Keratinocyte (primary cell): ENCODE data around the gene PWWP2B.

Source experiments
- EZH2 ChIP-seq: IDR thresholded peaks from one replicate; pipeline ENCODE4 v1.6.1; 2012; ENCODE audit warnings: inconsistent platforms, mild to moderate bottlenecking, low read length, moderate library complexity
- TF ChIP-seq, protein P1 (sequence below), 3 experiments: IDR thresholded peaks in 1 of 3; conservative IDR thresholded peaks in 1 of 3; optimal IDR thresholded peaks in 1 of 3; 2 replicates in 2 of 3; 3 replicates in 1 of 3; pipeline versions ENCODE3 to v1.5.1; 2011; ENCODE audit warnings: low read length in 3 of 3, mild to moderate bottlenecking in 3 of 3, moderate library complexity in 2 of 3, control low read depth in 1 of 3, inconsistent platforms in 1 of 3; ENCODE audit not compliant: insufficient read depth in 2 of 3; ENCODE audit errors: extremely low read depth in 1 of 3

DNA sequence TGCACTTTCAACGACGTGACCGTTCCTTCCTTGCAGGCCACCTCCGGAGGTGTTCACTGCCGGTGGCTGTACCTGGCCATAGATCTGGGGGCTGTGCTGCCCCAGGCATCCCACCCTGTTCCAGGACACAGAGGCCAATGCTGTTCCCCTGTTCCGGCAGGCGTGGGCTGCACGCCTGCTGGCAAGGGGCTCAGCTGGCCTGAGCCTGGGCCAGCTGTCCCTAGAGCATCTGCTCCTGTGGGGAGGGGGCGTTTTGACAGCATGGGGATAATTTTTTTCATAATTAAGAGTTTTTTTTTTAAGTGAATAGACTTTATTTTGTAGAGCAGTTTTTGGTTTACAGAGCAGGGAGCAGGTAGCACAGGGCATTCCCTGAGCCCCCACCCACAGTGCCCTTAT is 28.8 kb downstream of the PWWP2B start:
- TF ChIP-seq, protein P1, sequence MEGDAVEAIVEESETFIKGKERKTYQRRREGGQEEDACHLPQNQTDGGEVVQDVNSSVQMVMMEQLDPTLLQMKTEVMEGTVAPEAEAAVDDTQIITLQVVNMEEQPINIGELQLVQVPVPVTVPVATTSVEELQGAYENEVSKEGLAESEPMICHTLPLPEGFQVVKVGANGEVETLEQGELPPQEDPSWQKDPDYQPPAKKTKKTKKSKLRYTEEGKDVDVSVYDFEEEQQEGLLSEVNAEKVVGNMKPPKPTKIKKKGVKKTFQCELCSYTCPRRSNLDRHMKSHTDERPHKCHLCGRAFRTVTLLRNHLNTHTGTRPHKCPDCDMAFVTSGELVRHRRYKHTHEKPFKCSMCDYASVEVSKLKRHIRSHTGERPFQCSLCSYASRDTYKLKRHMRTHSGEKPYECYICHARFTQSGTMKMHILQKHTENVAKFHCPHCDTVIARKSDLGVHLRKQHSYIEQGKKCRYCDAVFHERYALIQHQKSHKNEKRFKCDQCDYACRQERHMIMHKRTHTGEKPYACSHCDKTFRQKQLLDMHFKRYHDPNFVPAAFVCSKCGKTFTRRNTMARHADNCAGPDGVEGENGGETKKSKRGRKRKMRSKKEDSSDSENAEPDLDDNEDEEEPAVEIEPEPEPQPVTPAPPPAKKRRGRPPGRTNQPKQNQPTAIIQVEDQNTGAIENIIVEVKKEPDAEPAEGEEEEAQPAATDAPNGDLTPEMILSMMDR (optimal IDR thresholded peaks at IDR 0.05 in 1 of 3, IDR thresholded peaks at IDR 0.05 in 1 of 3, conservative IDR thresholded peaks at IDR 0.05 in 1 of 3; ENCODE audit: extremely low read depth in 1 of 3, insufficient read depth in 2 of 3, low read length in 3 of 3), result no peak
- TF ChIP-seq EZH2, result no peak
